OCI-LY7 (cell line): ENCODE results near the gene RPSA. TPM values are rescaled to one million over a fixed set of nuclear protein-coding genes. Genes with fewer than 3 reads are reported as not detected.

ENCODE experiments used
- BruUV-seq: library from RNA; stranded (reverse); fragments of 400-500 nt; replicated peaks from 2 replicates; lab custom pipeline; 2021; lab: Mats Ljungman, UMichigan
- CTCF ChIA-PET: fragments of 300-600 bp; sonication (Branson Sonifier 250); formaldehyde crosslinking; loops from one replicate; lab custom pipeline; 2022; ENCODE audit warnings: antibody characterized with exemption; ENCODE audit not compliant: unreplicated experiment; lab: Charles Lee
- POLR2A ChIA-PET: fragments of 300-600 bp; sonication (Branson Sonifier 250); formaldehyde crosslinking; loops from one replicate; lab custom pipeline; 2022; ENCODE audit warnings: antibody characterized with exemption; lab: Charles Lee
- DNase-seq: peaks from one replicate; pipeline ENCODE4 v3.0.0-alpha.2; 2015; ENCODE audit warnings: low spot score
- H2AFZ ChIP-seq: fragments of 200-600 bp; sonication (generic), shearing (Covaris generic); 2 replicates; pipeline ENCODE4 v1.6.1; 2014; ENCODE audit warnings: mild to moderate bottlenecking, antibody characterized with exemption, low read length, moderate library complexity
- H3K27ac ChIP-seq: fragments of 200-600 bp; sonication (generic); 2 replicates; pipeline ENCODE4 v1.5.1; 2014; ENCODE audit warnings: mixed run types, low read depth, mild to moderate bottlenecking, moderate library complexity, low read length, inconsistent platforms; ENCODE audit not compliant: poor library complexity, severe bottlenecking
- H3K36me3 ChIP-seq: fragments of 200-600 bp; sonication (generic); 2 replicates; pipeline ENCODE4 v1.6.1; 2014; ENCODE audit warnings: mild to moderate bottlenecking, antibody characterized with exemption, low read length, moderate library complexity, mixed read lengths; ENCODE audit not compliant: insufficient read depth
- H3K4me1 ChIP-seq: fragments of 200-600 bp; sonication (generic); 2 replicates; pipeline ENCODE4 v1.5.1; 2014; ENCODE audit warnings: mild to moderate bottlenecking, low read length; ENCODE audit not compliant: insufficient read depth, poor library complexity, severe bottlenecking
- H3K4me2 ChIP-seq: fragments of 200-600 bp; sonication (generic); 2 replicates; pipeline ENCODE4 v1.6.1; 2014; ENCODE audit warnings: mild to moderate bottlenecking, low read length
- H3K4me3 ChIP-seq: fragments of 200-600 bp; sonication (generic); 2 replicates; pipeline ENCODE4 v1.5.1; 2014; ENCODE audit warnings: mild to moderate bottlenecking, low read depth, low read length; ENCODE audit not compliant: poor library complexity, severe bottlenecking
- H3K79me2 ChIP-seq: fragments of 200-600 bp; sonication (generic); 2 replicates; pipeline ENCODE4 v1.6.1; 2016; ENCODE audit warnings: low read depth, mild to moderate bottlenecking, low read length, moderate library complexity, mixed read lengths; ENCODE audit not compliant: insufficient read depth
- H3K9me2 ChIP-seq: fragments of 200-600 bp; sonication (generic); 2 replicates; pipeline ENCODE4 v1.6.1; 2016; ENCODE audit warnings: mild to moderate bottlenecking, low read length, mixed read lengths; ENCODE audit not compliant: insufficient read depth
- H3K9me3 ChIP-seq: fragments of 200-600 bp; sonication (generic); 2 replicates; pipeline ENCODE4 v1.6.1; 2014; ENCODE audit warnings: mild to moderate bottlenecking, mixed run types, low read length, mixed read lengths
- H4K20me1 ChIP-seq: fragments of 200-600 bp; sonication (generic); 2 replicates; pipeline ENCODE4 v1.6.1; 2014; ENCODE audit warnings: mild to moderate bottlenecking, antibody characterized with exemption, low read length, moderate library complexity, mixed read lengths; ENCODE audit not compliant: insufficient read depth
- EZH2phosphoT487 ChIP-seq: fragments of 200-600 bp; sonication (generic); IDR thresholded peaks from 2 replicates; pipeline ENCODE4 v1.6.1; 2018; ENCODE audit warnings: low read depth, borderline replicate concordance, mild to moderate bottlenecking, mixed run types, antibody characterized with exemption, low read length, moderate library complexity, mixed read lengths
- intact Hi-C: fragments of 100-400 bp; cut with micrococcal nuclease; formaldehyde crosslinking; loops from one replicate; pipeline ENCODE4 v1.10.0; 2022; ENCODE audit not compliant: unreplicated experiment
- total RNA-seq, 2 experiments: library from RNA; depleted of rRNA in 1 of 2; stranded (reverse); fragments of >200 nt in 1 of 2; shearing (Covaris generic) in 1 of 2; gene quantifications; 2 replicates each; pipeline ENCODE4 v1.2.3, GENCODE V29; 2014 to 2022
- TF ChIP-seq, protein P1 (sequence below): fragments of 200-600 bp; sonication (generic); conservative IDR thresholded peaks from 2 replicates; pipeline ENCODE4 v1.5.1; 2014; ENCODE audit warnings: mild to moderate bottlenecking, antibody characterized with exemption, low read length, moderate library complexity, mixed read lengths

Gene RPSA
- total RNA-seq, 2 experiments from 2014 or later, result 1,952 to 2,813 TPM

DNA sequence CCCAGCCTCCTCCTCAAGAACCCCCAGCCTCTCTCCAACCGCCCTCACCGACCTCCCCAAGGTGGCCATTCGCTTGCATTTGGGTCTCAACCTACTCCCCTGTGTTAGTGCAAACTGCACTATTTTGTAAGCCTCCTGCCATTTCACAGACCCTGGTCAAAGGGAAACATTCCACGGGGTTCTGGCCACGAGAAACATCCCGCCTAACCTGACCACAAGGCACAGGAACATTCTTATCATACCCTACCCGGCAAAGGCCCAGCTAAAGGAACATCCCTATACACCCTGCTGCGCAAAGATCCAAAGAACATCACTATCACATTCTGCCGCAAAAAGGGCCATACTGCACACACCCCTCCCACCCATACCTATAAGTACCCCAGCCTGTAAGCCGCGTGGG, 22.9 kb downstream of the RPSA start:
- no peaks in the 10 kb centered on the region for H4K20me1 ChIP-seq
- no peak overlapping the region for H2AFZ ChIP-seq
- no TSS peak for BruUV-seq
- H3K27ac ChIP-seq, result no peak overlapping the region
- CTCF ChIA-PET, result no interaction called here
- DNase-seq, result no peak
- POLR2A ChIA-PET, result interaction anchor here (0.6 kb wide), 1 partner anchor 29 kb away, joined by 3 read pairs; no protein-coding TSS in a partner anchor
- no peaks in the 10 kb centered on the region for H3K36me3 ChIP-seq
- H3K4me2 ChIP-seq, result no peak overlapping the region
- no peak overlapping the region for H3K4me3 ChIP-seq
- no peaks in the 10 kb centered on the region for H3K9me3 ChIP-seq
- H3K79me2 ChIP-seq, result no peaks in the 10 kb centered on the region
- no peaks in the 10 kb centered on the region for H3K9me2 ChIP-seq
- TF ChIP-seq, protein P1, sequence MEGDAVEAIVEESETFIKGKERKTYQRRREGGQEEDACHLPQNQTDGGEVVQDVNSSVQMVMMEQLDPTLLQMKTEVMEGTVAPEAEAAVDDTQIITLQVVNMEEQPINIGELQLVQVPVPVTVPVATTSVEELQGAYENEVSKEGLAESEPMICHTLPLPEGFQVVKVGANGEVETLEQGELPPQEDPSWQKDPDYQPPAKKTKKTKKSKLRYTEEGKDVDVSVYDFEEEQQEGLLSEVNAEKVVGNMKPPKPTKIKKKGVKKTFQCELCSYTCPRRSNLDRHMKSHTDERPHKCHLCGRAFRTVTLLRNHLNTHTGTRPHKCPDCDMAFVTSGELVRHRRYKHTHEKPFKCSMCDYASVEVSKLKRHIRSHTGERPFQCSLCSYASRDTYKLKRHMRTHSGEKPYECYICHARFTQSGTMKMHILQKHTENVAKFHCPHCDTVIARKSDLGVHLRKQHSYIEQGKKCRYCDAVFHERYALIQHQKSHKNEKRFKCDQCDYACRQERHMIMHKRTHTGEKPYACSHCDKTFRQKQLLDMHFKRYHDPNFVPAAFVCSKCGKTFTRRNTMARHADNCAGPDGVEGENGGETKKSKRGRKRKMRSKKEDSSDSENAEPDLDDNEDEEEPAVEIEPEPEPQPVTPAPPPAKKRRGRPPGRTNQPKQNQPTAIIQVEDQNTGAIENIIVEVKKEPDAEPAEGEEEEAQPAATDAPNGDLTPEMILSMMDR, result no peak
- TF ChIP-seq EZH2phosphoT487, result no peak
- intact Hi-C loops, result no loop called here
- no peaks in the 10 kb centered on the region for H3K4me1 ChIP-seq

DNA sequence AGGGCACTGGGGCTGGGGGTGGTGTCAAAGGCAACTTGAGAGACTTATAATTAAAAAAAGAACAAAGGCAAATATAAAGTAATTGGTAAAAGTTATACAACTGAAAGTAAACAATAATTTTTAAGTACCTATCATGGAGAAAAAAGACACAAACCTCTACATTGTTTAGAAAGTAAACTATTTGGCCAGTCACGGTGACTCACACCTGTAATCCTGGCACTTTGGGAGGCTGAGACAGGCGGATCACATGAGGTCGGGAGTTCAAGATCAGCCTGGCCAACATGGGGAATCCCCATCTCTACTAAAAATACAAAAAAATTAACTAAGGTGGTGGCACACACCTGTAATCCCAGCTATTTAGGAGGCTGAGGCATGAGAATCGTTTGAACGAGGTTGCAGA, 25.8 kb downstream of the RPSA start:
- Histone ChIP-seq H3K4me1 (no peaks in the 10 kb centered on the region), H3K9me2 (no peaks in the 10 kb centered on the region), H3K9me3 (no peaks in the 10 kb centered on the region), H3K27ac (no peak overlapping the region), H2AFZ (no peak overlapping the region), H3K36me3 (no peaks in the 10 kb centered on the region), H3K79me2 (no peaks in the 10 kb centered on the region), H3K4me3 (no peak overlapping the region), H4K20me1 (no peaks in the 10 kb centered on the region), H3K4me2 (no peak overlapping the region)
- intact Hi-C loops, result no loop called here
- CTCF ChIA-PET, result no interaction called here
- POLR2A ChIA-PET, result interaction anchor here (0.6 kb wide), 1 partner anchor 734 kb away, joined by 3 read pairs; no protein-coding TSS in a partner anchor
- TF ChIP-seq, protein P1, result no peak
- TF ChIP-seq EZH2phosphoT487, result no peak
- no peak for DNase-seq
- BruUV-seq, result no TSS peak

DNA sequence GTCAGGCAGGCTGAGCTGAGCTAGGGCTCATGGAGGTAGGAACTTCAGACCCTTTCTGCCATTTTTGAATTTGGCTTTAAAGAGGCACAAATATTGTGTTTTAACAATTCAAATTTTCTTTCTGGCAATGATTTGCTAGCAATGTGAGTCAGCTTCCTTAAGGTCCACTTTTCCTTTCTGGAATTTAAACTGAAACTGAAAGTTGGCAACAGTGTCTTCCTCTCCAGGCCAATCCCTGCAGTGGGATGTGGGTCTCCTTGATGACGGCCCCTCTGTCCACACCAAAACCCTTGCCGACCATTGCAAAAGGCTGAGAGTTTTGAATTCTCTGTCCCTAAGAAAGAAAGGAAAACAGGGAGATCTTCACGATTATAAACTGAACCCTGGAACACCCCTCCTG, 27.1 kb downstream of the RPSA start:
- Histone ChIP-seq H3K79me2 (no peaks in the 10 kb centered on the region), H3K27ac (no peak overlapping the region), H3K36me3 (no peaks in the 10 kb centered on the region), H4K20me1 (no peaks in the 10 kb centered on the region), H3K9me3 (no peaks in the 10 kb centered on the region), H2AFZ (no peak overlapping the region), H3K4me2 (no peak overlapping the region), H3K4me1 (no peaks in the 10 kb centered on the region), H3K4me3 (no peak overlapping the region), H3K9me2 (no peaks in the 10 kb centered on the region)
- TF ChIP-seq, protein P1, result no peak
- TF ChIP-seq EZH2phosphoT487, result no peak
- intact Hi-C loops, result no loop called here
- CTCF ChIA-PET, result no interaction called here
- POLR2A ChIA-PET, result no interaction called here
- no TSS peak for BruUV-seq
- DNase-seq, result no peak
